ENCODE results near the gene PCNX2. TPM values are rescaled to one million over a fixed set of nuclear protein-coding genes. Genes with fewer than 3 reads are reported as not detected.

PCNX2 gene
- total and polyA plus RNA-seq, 2 experiments from 2014 or later: 42.9 to 88.3 TPM

DNA sequence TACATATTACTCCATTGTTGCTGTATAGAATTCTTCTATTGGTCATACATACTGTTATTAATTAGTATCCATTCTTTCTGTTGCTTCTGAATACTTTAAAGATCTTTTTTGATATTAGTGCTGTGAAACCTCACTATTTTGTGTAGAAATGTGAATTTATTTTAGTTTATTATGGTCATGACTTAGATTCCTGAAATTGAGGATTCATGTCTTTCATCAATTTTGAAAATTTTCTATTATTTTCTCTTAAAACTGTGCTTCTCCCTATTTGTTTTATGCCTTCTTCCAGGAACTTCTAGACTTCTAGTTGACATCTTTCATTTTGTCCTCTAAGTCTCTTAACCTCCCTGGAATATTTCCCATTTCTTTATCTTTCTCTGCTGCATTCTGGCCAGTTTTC lies 232.1 kb downstream of the PCNX2 start (continued):
- TF ChIP-seq, protein P1, sequence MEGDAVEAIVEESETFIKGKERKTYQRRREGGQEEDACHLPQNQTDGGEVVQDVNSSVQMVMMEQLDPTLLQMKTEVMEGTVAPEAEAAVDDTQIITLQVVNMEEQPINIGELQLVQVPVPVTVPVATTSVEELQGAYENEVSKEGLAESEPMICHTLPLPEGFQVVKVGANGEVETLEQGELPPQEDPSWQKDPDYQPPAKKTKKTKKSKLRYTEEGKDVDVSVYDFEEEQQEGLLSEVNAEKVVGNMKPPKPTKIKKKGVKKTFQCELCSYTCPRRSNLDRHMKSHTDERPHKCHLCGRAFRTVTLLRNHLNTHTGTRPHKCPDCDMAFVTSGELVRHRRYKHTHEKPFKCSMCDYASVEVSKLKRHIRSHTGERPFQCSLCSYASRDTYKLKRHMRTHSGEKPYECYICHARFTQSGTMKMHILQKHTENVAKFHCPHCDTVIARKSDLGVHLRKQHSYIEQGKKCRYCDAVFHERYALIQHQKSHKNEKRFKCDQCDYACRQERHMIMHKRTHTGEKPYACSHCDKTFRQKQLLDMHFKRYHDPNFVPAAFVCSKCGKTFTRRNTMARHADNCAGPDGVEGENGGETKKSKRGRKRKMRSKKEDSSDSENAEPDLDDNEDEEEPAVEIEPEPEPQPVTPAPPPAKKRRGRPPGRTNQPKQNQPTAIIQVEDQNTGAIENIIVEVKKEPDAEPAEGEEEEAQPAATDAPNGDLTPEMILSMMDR (conservative IDR thresholded peaks at IDR 0.05; ENCODE audit: low read depth in 2 of 2): no peak
- no peak for TF ChIP-seq EZH2 (IDR thresholded peaks at IDR 0.05; ENCODE audit: low read depth, unreplicated experiment)
- no peak for TF ChIP-seq NANOG (IDR thresholded peaks at IDR 0.05; ENCODE audit: borderline replicate concordance)
- TF ChIP-seq, protein P2, sequence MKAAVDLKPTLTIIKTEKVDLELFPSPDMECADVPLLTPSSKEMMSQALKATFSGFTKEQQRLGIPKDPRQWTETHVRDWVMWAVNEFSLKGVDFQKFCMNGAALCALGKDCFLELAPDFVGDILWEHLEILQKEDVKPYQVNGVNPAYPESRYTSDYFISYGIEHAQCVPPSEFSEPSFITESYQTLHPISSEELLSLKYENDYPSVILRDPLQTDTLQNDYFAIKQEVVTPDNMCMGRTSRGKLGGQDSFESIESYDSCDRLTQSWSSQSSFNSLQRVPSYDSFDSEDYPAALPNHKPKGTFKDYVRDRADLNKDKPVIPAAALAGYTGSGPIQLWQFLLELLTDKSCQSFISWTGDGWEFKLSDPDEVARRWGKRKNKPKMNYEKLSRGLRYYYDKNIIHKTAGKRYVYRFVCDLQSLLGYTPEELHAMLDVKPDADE (IDR thresholded peaks at IDR 0.05): no peak
- no peak for TF ChIP-seq POLR2AphosphoS5 (IDR thresholded peaks at IDR 0.05; ENCODE audit: low read depth)

DNA sequence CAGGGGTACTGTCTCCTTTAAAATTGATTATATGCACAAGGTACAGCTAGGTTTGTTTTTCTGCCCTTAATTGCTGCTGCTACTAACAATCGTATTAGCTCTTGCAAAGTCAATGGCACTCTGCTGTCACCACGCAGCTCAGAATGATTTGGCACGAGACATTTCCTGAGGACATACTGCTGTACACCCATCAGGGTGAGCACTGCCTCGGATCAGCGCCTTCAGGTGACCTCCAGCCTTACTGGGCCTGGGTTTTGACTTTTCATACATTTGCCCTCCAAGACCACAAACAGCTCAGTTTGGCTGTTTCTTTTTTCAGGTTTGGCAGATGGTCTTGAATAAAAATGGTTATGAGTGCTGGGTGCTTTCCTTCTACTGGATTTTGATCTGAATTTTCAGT lies 234.3 kb downstream of the PCNX2 start:
- Histone ChIP-seq H3F3A (replicated peaks; ENCODE audit: low read depth) (no peaks in the 10 kb centered on the region), H3K36me3 (ENCODE audit: insufficient read depth) (no peaks in the 10 kb centered on the region), H3K4me2 (no peak overlapping the region), H3K79me2 (replicated peaks; ENCODE audit: insufficient read depth) (no peaks in the 10 kb centered on the region), H2AFZ (no peak overlapping the region), H3K27me3 (ENCODE audit: insufficient read depth) (no peaks in the 10 kb centered on the region), H3K27ac (ENCODE audit: low read depth) (no peak overlapping the region), H3K4me1 (ENCODE audit: insufficient read depth) (peaks cover 7% of the 10 kb centered on the region; the same call in 1 of the 2 replicates), H4K20me1 (replicated peaks; ENCODE audit: insufficient read depth) (no peaks in the 10 kb centered on the region; the same call in 1 of the 2 replicates), H3K9me2 (ENCODE audit: insufficient read depth) (no peaks in the 10 kb centered on the region), H3K4me3 (no peak overlapping the region)
- H3K9me3 Mint-ChIP-seq: peaks cover 10% of the 10 kb centered on the region; the same call in 2 of the 3 replicates
- H3K36me3 Mint-ChIP-seq (ENCODE audit: low read depth): peaks cover 18% of the 10 kb centered on the region
- ATAC-seq (no peak), DNase-seq (ENCODE audit: low spot score) (no peak)
- no peak overlapping the region for H3K4me3 Mint-ChIP-seq
- H3K27ac Mint-ChIP-seq: no peak overlapping the region
- peaks cover 6% of the 10 kb centered on the region; the same call in 1 of the 3 replicates for H3K4me1 Mint-ChIP-seq
- no peaks in the 10 kb centered on the region for H3K27me3 Mint-ChIP-seq (ENCODE audit: insufficient read depth, low read depth, poor library complexity)
- TF ChIP-seq, protein P3, sequence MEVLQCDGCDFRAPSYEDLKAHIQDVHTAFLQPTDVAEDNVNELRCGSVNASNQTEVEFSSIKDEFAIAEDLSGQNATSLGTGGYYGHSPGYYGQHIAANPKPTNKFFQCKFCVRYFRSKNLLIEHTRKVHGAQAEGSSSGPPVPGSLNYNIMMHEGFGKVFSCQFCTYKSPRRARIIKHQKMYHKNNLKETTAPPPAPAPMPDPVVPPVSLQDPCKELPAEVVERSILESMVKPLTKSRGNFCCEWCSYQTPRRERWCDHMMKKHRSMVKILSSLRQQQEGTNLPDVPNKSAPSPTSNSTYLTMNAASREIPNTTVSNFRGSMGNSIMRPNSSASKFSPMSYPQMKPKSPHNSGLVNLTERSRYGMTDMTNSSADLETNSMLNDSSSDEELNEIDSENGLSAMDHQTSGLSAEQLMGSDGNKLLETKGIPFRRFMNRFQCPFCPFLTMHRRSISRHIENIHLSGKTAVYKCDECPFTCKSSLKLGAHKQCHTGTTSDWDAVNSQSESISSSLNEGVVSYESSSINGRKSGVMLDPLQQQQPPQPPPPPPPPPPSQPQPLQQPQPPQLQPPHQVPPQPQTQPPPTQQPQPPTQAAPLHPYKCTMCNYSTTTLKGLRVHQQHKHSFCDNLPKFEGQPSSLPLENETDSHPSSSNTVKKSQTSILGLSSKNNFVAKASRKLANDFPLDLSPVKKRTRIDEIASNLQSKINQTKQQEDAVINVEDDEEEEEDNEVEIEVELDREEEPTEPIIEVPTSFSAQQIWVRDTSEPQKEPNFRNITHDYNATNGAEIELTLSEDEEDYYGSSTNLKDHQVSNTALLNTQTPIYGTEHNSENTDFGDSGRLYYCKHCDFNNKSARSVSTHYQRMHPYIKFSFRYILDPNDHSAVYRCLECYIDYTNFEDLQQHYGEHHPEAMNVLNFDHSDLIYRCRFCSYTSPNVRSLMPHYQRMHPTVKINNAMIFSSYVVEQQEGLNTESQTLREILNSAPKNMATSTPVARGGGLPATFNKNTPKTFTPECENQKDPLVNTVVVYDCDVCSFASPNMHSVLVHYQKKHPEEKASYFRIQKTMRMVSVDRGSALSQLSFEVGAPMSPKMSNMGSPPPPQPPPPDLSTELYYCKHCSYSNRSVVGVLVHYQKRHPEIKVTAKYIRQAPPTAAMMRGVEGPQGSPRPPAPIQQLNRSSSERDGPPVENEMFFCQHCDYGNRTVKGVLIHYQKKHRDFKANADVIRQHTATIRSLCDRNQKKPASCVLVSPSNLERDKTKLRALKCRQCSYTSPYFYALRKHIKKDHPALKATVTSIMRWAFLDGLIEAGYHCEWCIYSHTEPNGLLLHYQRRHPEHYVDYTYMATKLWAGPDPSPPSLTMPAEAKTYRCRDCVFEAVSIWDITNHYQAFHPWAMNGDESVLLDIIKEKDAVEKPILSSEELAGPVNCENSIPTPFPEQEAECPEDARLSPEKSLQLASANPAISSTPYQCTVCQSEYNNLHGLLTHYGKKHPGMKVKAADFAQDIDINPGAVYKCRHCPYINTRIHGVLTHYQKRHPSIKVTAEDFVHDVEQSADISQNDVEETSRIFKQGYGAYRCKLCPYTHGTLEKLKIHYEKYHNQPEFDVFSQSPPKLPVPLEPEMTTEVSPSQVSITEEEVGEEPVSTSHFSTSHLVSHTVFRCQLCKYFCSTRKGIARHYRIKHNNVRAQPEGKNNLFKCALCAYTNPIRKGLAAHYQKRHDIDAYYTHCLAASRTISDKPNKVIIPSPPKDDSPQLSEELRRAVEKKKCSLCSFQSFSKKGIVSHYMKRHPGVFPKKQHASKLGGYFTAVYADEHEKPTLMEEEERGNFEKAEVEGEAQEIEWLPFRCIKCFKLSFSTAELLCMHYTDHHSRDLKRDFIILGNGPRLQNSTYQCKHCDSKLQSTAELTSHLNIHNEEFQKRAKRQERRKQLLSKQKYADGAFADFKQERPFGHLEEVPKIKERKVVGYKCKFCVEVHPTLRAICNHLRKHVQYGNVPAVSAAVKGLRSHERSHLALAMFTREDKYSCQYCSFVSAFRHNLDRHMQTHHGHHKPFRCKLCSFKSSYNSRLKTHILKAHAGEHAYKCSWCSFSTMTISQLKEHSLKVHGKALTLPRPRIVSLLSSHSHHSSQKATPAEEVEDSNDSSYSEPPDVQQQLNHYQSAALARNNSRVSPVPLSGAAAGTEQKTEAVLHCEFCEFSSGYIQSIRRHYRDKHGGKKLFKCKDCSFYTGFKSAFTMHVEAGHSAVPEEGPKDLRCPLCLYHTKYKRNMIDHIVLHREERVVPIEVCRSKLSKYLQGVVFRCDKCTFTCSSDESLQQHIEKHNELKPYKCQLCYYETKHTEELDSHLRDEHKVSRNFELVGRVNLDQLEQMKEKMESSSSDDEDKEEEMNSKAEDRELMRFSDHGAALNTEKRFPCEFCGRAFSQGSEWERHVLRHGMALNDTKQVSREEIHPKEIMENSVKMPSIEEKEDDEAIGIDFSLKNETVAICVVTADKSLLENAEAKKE (CRISPR knock-in tag; IDR thresholded peaks at IDR 0.05): no peak
- no peak for TF ChIP-seq JUNB (IDR thresholded peaks at IDR 0.05; ENCODE audit: unreplicated experiment)
- TF ChIP-seq, protein P1 (conservative IDR thresholded peaks at IDR 0.05; ENCODE audit: low read depth in 2 of 2): no peak
- TF ChIP-seq ZNF114 (CRISPR knock-in tag; IDR thresholded peaks at IDR 0.05): no peak
- no peak for TF ChIP-seq STAT1 (IDR thresholded peaks at IDR 0.05; ENCODE audit: unreplicated experiment)
- no peak for TF ChIP-seq POLR2AphosphoS5 (IDR thresholded peaks at IDR 0.05; ENCODE audit: low read depth)
- no peak for TF ChIP-seq ZNF331 (CRISPR knock-in tag; IDR thresholded peaks at IDR 0.05; ENCODE audit: low read depth)
- no peak for TF ChIP-seq EZH2phosphoT487 (IDR thresholded peaks at IDR 0.05; ENCODE audit: unreplicated experiment)
- TF ChIP-seq NANOG (IDR thresholded peaks at IDR 0.05; ENCODE audit: borderline replicate concordance): no peak
- TF ChIP-seq, protein P2 (IDR thresholded peaks at IDR 0.05): no peak
- no peak for TF ChIP-seq CREB1 (CRISPR knock-in tag; IDR thresholded peaks at IDR 0.05; ENCODE audit: low read depth)
